HG03469 (cell line): Measurements from ENCODE around the gene RSU1.

Source experiments
- ATAC-seq: cut with Tn5 transposase; IDR thresholded peaks from one replicate; pipeline ENCODE4 v1.9.1; 2021; ENCODE audit warnings: mild to moderate bottlenecking, moderate library complexity, moderate number of reproducible peaks; ENCODE audit not compliant: unreplicated experiment

RSU1 gene

DNA sequence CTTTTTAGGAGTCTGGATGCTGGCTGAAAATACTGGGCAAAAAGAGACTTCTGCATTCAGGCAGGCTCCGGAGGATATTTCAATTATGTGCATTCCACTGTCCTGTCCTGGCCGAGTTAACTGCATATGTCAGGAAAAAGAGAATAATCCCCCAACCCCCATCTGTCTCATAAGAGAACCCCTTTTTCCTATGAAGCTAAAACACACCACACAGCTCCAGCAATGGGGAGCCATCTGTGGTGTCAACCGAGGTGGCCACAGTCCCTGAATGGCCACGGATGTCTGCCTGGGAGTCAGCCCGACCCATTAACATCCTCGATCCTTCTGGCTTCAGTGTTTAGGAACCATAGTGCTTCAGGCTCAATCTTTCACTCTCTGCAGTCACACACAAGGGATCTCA is 70.4 kb downstream of the RSU1 start:
- ATAC-seq: no peak

DNA sequence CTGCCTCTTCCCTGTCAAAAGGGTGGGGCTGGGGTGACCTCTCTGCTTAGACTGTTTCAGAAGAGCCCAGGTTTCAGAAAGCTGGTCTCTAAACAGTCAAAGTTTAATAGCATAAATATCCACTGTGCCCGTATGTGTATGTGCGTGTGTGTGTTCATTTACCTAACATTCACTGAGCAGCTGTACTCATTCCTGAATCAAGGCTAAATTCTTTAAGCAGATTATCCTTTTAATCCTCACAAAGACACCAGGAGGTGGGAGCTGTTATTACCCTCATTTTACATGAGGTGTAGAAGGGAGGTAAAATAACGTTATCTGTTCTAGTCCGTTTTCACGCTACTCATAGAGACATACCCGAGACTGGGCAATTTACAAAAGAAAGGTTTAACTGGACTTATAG is 72.2 kb downstream of the RSU1 start:
- ATAC-seq: no peak

DNA sequence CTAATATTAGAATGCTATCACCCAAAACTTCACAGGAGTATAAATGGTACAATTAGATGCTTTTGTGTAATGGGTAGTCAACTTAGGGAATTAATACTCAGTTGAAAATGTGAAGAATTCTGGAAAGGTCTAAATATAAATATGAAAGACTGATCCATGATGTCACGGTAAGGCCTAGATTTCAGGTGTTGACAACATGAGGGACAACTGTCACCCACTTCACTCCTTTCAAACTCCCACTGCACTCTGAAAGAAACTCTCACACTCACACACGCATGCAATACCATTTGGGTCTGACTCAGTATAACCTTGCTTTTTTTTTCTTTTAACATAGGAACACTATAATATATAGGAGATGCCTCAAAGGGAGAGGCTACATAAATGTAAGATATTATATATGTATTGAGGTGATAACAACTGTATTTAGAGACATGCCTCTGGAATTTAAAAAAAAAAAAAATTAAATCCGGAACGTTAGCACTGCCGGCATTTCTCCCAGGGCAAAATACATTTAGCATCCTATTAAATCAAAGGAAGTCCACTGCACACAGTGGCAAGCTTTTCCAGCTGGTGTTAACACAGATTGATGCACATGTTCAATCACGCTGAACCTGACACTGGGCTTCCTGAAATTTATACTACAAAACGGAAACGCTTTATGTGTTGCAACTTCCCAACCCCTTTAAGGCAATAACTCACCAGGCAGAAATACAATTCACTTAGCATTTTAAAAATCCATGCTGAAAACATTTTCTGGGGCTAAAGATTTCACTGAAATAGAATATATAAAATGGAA is 74.9 kb downstream of the RSU1 start:
- no peak for ATAC-seq

DNA sequence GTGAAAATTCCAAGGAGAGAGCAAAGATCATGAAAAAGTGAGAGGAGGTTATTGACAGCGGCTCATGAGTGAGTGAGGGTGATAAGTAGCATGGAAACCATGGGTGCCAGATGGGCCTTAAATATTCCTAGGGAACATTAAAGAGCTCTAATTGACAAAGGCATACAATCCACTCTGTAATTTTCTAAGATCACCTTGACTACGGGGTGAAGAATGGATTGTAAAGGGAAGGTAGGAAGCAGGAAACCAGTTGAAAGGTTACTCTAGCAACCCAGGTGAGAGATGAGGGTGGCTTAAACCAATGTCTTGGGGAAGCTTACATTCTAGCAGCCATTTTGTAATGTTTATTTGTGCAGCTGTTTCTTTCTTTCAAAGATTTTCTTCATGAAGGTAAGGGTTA is 75.7 kb downstream of the RSU1 start:
- ATAC-seq: no peak

DNA sequence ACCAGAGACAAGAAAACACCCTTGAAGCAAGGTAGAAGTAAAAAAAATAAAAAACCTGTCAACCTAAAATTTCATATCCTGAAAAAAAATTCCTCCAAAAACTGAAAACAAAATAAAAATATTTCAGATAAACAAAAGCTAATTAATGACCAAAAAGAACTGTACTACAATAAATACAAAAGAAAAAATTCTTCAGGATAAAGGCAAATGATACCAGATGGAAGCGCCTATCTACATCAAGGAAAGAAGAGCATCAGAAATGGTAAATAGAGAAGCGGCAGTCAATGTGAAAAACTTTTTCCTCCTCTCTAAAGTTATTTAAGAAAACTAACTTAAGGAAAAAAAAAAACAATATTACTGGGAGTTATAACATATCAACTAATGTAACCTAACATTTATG is 79.8 kb downstream of the RSU1 start:
- no peak for ATAC-seq

DNA sequence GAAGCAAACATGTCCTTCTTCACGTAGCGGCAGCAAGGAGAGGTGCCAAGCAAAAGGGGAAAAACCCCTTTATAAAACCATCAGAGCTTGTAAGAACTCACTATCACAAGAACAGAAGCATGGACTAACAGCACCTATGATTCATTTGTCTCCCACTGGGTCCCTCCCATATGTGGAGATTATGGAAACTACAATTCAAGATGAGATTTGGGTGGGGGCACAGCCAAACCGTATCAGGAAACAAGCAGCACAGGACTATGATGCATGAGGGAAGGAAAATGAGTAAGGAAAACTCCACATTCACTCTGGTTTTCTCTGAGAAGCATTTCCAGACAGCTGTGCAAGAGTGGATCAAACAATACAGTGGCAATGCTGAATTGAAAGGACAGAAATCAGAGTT is 81.6 kb downstream of the RSU1 start:
- no peak for ATAC-seq

DNA sequence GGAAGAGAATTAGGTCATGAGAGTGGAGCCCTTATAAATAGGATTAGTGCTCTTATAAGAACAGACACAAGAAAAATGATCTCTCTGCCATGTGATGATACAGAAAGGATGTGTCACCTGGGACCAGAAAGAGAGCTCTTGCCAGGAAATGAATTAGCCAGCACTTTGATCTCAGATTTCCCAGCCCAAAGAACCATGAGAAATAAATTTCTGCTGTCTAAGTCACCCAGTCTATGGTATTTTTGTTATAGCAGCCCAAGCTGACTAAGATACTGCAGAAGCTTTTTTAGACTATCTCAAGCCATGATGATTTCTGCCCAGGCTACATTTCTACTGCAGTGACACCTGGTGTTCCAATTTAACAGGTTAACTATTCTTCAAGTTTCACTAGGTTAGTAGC is 84.8 kb downstream of the RSU1 start:
- ATAC-seq: no peak

DNA sequence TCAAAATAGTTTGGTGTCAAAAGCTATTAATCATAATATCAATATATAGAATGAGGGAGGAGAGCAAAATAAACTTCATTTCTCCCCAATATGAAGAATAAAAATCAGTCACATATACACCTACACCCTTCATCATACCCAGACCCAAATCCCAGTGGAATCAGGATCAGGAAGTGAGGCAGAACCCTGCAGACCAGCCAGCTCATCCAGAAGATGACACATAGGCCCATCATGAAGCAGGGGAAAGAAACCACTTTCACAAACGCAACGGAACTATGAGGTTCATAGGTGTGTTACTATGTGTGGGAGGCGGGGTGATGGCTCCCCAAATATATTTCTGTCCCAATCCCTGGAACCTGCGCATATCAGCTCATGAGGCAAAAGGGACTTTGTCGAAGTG is 89.0 kb downstream of the RSU1 start:
- no peak for ATAC-seq

DNA sequence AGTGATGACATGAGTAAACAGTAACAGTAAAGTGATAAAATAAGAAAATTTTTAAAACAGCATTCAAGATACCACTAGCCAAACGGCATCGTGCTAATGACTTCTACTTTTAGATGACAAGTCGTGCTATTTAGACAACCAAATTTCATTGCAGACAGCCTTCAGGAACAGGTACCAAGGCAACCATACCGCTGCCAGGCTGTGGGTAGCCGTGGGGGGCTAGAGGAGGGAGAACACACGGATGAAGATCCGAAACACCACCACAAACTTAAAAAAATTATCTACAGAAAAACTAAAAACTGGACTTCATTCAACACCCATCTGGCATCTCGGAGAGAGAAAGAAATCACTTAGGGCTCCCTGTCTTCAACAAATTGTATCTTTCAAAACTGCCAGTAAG is 89.6 kb downstream of the RSU1 start:
- ATAC-seq: no peak

DNA sequence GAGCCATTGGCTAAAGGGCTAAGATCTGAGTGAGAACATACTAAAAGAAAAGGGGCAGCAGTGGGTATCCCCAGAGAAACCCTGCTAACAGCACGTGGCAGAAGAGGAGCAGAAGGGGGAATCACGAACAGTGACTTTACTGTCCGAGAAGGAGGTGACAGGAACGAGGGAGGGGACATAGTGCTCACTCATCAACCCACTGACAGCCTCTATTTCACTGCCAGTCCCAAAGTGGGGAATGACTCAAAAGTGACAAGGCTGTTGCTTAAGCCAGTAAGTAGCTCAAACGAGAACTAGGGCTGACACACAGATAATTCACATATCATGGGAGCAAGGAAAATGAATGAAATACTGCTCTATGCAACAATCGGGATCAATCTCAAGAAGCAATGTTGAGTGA is 92.7 kb downstream of the RSU1 start:
- ATAC-seq: no peak

DNA sequence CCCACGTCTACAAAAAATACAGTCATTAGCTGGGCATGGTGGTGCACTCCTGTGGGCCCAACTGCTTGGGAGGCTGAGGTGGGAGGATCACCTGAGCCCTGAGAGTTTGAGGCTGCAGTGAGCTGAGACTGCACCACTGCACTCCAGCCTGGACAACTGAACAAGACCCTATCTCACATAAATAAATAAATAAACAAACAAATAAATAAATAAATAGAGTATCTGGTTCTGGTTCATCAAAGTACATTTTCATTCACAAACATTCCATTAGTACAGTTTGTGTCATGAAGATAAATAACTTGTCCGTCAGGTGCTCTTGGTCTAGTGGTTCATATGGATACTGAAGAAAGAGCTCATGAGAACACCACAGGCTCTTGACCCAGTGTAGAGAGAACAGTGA is 96.4 kb downstream of the RSU1 start:
- no peak for ATAC-seq

DNA sequence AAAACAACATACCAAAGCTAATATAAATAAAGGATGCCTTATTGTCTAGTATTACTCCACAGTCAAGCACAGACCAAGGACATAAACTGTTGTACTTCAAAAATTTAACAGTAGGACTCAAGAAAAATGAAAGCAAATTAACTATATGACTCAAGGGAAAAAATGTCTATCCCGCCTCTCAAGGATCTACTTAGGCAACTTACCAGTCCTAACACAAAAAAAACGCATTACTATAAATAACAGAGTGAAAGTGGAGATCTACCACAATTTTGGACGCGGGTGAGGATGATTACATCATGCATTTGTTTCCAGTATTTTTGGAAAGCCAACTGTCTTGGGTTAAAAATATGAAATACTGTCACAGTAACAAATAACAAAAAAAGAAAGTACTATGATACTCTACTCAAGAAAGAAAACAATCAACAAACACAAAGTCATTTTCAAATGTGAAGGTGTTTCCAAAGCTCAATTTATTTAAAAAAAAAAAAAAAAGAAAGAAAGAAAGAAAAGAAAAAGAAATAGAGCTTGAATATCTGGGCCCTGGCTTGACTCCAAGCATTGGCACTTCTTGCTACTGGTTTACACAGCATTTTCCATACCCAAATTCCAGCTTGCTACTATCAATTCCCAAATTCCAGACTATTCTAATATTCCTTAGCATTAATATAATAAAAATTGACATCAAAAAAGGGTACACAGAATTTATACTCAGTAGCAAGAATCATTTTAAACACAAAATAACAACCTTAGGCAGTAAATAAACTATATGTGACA is 99.4 kb downstream of the RSU1 start:
- ATAC-seq: no peak

DNA sequence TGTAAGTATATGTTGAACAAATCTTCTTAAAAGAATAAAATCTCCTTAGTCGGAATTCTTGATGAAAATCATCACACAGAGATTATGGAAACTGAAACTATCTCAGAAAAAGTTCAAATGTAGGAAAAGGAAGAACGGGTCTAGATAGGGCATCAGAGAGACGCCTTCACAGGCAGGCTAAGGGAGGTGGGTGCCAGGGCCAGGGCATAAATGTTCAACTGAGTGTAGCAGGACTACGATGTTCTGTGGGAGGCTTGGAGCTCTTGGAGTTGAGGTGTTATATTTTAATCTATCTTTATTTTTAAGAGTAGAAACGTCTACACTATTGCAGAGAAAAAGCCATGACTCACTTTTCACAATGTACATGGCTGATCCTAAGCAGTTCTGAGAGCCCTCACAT is 101.2 kb downstream of the RSU1 start:
- ATAC-seq: no peak

DNA sequence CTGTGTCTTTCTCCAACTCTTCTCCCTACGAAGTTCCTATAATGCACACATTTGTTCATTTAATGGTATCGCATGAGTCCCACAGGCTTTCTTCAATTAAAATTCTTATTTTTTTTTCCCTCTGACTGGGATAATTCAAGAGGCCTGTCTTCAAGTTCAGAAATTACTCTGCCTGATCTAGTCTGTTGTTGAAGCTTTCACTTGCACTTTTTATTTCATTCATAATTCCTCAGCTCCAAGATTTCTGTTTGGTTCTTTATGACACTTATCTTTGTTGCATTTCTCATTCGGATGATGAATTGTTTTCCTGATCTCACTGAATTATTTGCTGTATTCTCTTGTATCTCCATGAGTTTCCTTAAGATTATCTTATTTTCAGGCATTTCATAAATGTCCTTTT is 103.9 kb downstream of the RSU1 start:
- no peak for ATAC-seq

DNA sequence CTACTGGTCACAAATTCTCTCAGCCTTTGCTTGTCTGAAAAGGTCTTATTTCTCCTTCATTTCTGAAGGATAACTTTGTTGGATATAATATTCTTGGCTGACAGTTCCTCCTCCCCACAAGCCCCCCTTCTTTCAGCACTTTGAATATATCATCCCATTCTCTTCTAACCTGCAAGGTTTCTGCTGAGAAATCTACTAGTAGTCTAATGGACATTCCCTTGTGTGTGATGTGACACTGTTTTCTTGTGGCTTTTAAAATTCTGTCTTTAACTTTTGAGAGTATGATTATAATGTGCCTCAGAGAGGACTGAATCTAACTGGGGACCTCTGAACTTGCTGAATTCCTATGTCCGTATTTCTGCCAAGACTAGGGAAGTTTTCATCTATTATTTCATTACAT is 104.3 kb downstream of the RSU1 start:
- no peak for ATAC-seq

DNA sequence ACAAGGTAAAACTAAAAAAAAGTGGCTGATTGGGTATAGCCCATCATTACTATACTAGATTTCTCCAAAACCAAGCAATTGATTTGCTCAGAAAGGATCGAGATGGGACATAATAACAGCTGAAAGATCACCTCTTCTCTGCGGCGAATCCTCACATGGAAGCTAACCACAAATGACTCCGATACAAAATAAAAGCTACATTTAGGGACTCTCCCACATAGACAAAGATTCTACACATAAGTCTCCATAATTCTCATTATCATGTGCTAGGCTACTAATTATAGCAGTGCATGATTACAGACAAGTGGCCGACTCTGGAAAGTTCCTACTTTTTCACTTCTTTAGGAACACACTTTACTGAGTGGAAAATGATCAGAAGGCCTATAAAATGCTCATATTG is 116.9 kb downstream of the RSU1 start:
- no peak for ATAC-seq

DNA sequence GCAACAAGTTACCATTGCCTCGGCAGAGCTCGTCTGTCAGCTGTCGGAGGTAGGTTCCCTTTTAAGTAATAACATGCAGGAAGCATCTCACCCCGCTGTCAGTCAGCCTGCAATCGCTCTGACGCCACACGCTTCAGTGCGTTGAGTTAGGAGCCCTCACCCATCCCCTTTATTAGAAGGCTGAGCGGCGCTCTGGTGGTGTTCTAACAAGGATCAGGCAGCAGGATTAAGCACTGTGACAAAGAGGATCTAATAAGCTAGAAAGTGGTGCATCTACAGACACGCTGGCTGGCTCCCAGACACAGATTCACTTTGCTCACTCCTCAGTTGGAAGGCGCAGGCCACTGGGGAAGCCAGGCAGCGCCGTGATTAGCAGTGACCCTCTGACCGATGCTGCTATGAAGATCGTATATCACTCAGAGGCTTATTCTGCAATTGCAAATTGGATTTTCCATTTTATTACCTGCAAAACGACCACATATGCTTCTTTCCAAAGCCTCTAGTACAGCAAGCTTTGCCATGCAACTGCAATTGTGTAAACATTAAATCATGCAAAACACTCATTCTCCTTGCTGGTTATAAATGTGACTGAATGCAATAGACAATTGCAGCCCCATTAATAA is 117.7 kb downstream of the RSU1 start:
- no peak for ATAC-seq

DNA sequence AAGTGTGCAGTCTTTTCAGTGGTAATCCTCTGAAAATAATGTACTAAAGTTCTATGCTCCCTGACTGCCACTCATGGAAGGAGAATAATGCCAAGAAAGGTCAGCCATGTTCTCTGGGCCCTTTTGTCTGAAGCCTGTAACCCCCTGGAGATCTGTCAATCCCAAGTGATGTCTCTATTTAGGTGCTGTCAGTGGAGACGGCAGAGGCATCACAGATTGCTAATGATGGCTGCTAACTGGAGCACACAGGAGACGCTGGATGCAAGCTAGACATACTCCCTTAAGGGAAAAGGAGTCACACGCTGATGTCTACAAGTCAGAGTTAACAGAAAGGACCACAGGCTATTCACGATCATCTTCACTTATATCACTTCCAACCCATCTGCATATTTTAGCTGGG is 118.8 kb downstream of the RSU1 start:
- no peak for ATAC-seq

DNA sequence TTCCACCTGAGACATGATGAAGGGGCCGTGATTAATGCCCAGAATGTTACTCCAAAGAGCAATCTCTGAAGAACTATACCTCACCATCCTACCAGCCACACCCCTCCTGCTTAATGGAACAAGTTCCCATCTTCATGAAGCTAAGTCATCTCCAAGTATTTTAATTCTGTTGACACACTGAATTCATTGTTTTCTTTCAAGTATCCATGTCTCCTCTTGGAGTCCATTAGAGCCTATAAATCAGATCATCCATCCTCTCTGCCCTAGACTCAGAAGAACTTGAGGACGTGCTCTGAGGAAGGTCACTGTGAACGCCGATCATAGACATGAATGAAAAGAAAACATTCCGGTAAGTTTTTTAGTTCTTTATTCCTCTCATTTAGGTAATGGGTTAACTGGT is 126.8 kb downstream of the RSU1 start:
- ATAC-seq: no peak

DNA sequence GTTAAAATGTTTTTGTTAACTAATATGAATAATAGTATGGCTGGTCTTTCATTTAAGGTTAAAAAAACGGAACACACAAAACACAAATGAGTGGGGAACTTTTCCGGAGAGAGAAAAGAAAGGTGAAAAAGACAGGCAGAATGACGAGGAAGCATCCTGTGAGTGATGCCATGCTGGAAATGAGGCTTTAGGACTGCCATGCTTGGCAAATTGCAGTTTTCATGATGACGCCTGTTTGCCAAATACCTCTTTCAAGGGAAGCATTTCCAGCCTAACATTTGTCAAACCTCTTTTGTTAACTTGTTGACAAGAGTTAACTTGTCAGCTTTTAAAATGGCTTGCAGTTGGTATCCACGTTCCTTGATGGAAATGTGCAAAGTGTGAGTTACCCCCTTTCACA is 127.5 kb downstream of the RSU1 start:
- ATAC-seq: no peak

DNA sequence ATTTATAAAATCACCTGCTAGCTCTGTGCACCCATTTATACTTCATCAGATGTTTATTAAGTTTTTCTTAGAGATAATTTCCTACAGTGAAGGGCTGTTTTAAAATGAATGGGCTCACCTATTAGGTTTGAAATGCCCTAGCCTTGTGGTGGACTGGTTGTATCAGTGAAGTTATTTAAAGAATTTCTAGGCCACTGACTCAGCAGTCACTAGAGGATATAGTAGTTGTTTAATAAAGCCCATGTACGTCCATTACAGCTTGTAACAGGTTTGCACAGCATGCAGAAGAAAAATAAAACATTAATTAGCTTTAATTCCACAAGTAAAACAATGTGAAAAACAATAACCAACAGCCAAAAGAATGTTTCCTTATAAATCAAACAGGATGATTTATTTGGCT is 128.0 kb downstream of the RSU1 start:
- no peak for ATAC-seq
